LNCaP clone FGC (cell line): Measurements from ENCODE around the gene KLHL13.

ENCODE experiments used
- DNase-seq: peaks from one replicate; pipeline ENCODE4 v3.0.0-alpha.2; 2011; ENCODE audit warnings: low read depth
- H3K4me3 ChIP-seq: 2 replicates; pipeline ENCODE4 v1.5.1; 2011; ENCODE audit warnings: mild to moderate bottlenecking, low read depth, low read length, control low read depth
- TF ChIP-seq, protein P1 (sequence below): IDR thresholded peaks from 2 replicates; pipeline ENCODE4 v1.5.1; 2012; ENCODE audit warnings: mild to moderate bottlenecking; ENCODE audit not compliant: control insufficient read depth, insufficient read depth; ENCODE audit errors: extremely low read depth

KLHL13 gene

DNA sequence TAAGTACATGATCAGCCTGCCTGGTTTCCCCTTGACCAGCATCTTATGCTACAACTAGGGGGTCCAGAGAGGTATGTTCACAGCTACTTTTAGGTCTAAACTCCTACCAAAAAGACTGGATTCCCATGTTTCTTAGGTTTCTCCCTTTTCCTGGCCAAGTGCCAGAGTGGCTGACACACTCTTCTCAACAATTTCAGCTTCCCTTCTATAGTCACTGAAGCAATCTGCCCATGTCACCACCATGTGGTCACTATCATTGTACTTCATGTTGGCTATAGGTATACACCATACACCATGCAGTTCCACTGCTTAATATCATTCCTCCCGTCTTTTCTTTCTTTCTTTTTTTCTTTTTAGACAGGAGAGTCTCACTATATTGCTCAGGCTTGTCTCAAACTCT, 66.9 kb downstream of the KLHL13 start:
- no peak for DNase-seq
- TF ChIP-seq, protein P1, sequence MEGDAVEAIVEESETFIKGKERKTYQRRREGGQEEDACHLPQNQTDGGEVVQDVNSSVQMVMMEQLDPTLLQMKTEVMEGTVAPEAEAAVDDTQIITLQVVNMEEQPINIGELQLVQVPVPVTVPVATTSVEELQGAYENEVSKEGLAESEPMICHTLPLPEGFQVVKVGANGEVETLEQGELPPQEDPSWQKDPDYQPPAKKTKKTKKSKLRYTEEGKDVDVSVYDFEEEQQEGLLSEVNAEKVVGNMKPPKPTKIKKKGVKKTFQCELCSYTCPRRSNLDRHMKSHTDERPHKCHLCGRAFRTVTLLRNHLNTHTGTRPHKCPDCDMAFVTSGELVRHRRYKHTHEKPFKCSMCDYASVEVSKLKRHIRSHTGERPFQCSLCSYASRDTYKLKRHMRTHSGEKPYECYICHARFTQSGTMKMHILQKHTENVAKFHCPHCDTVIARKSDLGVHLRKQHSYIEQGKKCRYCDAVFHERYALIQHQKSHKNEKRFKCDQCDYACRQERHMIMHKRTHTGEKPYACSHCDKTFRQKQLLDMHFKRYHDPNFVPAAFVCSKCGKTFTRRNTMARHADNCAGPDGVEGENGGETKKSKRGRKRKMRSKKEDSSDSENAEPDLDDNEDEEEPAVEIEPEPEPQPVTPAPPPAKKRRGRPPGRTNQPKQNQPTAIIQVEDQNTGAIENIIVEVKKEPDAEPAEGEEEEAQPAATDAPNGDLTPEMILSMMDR: no peak
- H3K4me3 ChIP-seq: no peak overlapping the region

DNA sequence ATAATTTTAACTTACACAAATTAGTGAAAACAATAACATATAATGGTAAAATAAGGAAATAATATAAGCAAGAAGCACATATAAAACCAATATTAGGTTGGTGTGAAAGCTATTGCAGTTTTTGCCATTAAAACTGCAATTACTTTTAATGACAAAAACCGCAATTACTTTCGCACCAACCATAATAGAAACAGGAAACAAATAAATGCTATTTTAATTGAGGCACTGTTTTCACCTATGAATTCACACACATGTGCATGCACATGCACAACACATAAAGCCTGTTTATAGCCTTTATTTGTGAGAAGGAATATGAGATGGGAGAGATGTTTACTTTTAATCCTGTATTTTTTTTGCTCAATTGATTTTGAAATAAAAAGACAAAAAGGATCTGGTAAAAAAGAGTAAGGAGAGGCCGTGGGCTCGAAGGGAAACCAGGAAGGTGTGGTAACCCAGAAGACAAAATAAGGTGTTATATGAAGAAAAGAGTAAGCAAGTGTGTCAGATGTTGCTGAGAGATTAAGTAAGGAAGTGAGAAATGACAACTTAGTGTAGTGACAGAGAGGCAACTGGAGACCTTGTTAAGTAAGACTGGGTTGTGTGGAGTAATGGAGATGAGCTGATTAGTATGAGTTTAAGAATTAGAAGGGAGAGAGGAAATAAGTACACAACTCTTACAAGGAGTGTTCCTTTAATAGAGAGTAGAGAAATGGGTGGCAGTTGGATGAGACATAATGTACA, 69.0 kb downstream of the KLHL13 start:
- no peak for DNase-seq
- TF ChIP-seq, protein P1: no peak
- H3K4me3 ChIP-seq: no peak overlapping the region

- TF ChIP-seq, protein P1: no peak
- no peak for DNase-seq
- H3K4me3 ChIP-seq: no peak overlapping the region
Observed at GRCh38 chrX:118039591-118039990, 77.0 kb downstream of the KLHL13 start.

DNA sequence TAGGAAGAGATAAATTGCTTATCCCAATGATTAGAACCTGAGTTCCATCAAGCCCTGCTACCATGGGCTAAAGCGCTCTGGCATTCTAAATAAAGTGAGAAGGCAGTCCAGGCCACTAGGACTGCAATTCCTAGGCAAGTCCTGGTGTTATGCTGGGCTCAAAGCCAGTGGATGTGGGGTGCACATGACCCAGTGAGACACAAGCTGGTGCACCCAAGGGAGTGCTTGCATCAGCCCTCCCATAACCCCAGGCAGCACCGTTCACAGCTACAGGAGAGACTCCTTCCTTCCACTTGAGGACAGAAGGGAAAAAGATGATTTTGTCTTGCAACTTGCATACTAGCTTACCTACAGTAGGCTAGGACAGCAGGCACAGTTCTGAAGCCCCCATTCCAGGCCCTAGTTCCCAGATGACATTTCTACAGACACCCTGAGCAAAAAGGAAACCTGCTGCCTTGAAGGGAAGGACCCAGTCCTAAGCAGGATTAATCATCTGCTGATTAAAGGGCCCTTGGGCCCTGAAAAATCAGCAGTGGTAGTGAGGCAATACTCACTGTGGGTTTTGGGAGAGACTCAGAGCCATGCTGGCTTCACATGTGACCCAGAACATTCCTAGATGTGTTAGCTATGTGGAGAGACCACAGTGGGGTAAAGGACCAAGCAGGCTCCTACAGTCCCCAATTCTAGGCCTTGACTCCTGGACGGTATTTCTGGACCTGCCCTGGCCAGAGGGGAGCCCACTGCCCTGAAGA, 77.8 kb downstream of the KLHL13 start:
- no peak for DNase-seq
- TF ChIP-seq, protein P1: no peak

DNA sequence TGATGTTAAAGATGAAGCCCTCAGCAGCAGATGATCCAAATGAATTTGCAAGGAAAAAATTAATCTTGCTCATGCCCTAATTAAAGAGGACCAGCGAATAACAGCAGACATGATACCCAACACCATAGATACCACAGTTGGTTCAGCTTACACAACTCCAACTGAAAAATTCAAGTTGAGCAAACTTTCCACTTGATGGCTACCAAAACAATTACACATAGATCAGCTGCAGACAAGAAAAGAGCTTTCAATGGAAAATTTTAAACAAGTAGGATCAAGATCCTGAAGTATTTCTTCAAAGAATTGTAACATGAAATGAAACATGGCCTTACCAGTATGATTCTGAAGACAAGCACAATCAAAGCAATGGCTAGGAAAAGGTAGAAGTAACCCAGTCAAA, 90.0 kb downstream of the KLHL13 start:
- no peak for DNase-seq
- TF ChIP-seq, protein P1: no peak
- no peak overlapping the region for H3K4me3 ChIP-seq

More for the DNA sequence above, 77.8 kb downstream of the KLHL13 start:
- no peak overlapping the region for H3K4me3 ChIP-seq

- TF ChIP-seq, protein P1: no peak
- no peak for DNase-seq
- H3K4me3 ChIP-seq: no peak overlapping the region
Observed at GRCh38 chrX:118025226-118025625, 91.4 kb downstream of the KLHL13 start.
